ENCODE results near the gene PLAAT5. TPM values are rescaled to one million over a fixed set of nuclear protein-coding genes. Genes with fewer than 3 reads are reported as not detected.
A peak's percentile ranks its signal among the peaks of the same experiment; 100 is the strongest.

The PLAAT5 gene
- total RNA-seq, 2 donors from 2014 or later, result 0.36 TPM; not detected in 1

GRCh38 chr11:63506876-63507275 is 15.9 kb upstream of the PLAAT5 start:
- Mint-ChIP-seq H3K4me3 (peak overlapping the region; percentile 40), H3K27me3 (no peaks in the 10 kb centered on the region), H3K27ac (peak overlapping the region in 1 of 2 donors; percentile 66), H3K4me1 (ENCODE audit: low read depth in 2 of 2) (peaks cover 0 to 16% of the 10 kb centered on the region in 2 donors), H3K9me3 (no peaks in the 10 kb centered on the region), H3K36me3 (no peaks in the 10 kb centered on the region)
- no peak for DNase-seq (ENCODE audit: low spot score)
- ATAC-seq, result no peak

DNA sequence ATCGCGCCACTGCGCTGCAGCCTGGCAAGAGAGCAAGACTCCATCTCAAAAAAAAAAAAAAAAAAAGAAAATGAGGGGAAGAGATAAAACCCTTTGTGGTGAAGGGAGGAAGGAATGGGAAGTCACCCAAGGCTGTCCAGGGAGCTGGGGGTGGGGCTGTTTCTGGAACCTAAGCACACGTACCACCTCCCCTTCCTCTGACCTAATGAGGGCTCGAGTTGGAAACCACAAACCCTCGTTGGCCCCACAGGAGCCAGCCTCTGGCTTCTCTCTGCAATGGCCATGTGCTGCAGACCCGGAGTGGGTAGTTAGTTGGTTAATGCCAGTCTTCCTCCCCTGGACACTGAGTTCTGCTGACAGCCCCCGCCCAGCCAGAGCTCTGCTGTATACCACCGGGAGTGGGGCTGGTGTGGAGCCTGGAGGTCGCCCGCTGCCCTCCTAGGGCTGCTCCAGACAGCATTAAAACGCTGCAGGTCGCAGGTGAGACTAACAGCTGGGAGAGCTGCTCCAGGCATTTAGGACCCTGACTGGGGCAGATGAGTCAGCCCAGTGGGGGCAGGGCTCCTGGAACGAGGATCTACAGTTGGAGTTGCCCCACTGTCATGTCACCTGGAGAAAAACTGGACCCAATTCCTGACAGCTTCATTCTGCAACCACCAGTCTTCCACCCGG is 15.0 kb upstream of the PLAAT5 start, which contains the start of gene LGALS12:
TSS of gene LGALS12 (plus strand) at position 228 of the 672 bp plus-strand sequence. CDS start at position 603, 375 bp downstream.
- no peaks in the 10 kb centered on the region for H3K36me3 Mint-ChIP-seq
- peak within 1 kb of the TSS; percentile 40 for H3K4me3 Mint-ChIP-seq
- peaks cover 0 to 16% of the 10 kb centered on the region in 2 donors for H3K4me1 Mint-ChIP-seq (ENCODE audit: low read depth in 2 of 2)
- no peaks in the 10 kb centered on the region for H3K27me3 Mint-ChIP-seq
- ATAC-seq (peak; percentile 27 to 43), DNase-seq (ENCODE audit: low spot score) (no peak)
- no peaks in the 10 kb centered on the region for H3K9me3 Mint-ChIP-seq
- H3K27ac Mint-ChIP-seq, result peak within 1 kb of the TSS in 1 of 2 donors; percentile 66

DNA sequence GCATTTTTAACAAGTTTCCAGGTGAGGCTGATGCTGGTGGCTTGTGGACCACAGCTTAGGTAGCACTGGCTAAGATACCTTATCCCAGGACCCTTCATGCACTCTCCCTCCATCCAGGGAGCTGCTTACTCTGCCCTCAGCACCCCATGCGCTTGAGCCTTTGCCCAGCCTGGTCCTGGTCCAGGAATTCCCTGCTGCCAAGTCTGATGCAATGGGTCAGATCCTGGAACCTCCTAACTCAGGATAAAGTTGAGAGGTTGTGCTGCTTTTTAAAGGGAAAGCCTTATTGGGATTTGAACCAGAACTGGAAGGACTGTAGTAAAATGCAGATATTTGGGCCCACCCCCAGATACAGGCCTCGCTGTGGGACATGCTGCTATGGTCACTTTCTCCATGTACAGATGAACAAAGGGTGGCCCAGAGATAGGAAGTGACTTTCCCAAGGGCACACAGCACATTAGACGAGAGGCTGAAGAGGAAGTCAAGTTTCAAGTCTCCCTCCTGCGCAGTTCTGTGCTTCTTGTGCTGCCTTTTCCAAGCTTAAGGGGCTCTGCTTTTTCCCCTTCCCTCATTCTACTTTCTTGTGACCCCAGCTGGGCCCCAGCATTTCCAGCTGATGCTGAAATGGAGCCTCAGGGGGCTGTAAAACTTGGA is 14.1 kb upstream of the PLAAT5 start:
- DNase-seq (ENCODE audit: low spot score), result no peak
- H3K4me3 Mint-ChIP-seq, result no peak overlapping the region
- H3K27ac Mint-ChIP-seq, result no peak overlapping the region
- peaks cover 7% of the 10 kb centered on the region for H3K36me3 Mint-ChIP-seq
- no peaks in the 10 kb centered on the region for H3K27me3 Mint-ChIP-seq
- H3K4me1 Mint-ChIP-seq (ENCODE audit: low read depth in 2 of 2), result peaks cover 0 to 16% of the 10 kb centered on the region in 2 donors
- no peak for ATAC-seq
- no peaks in the 10 kb centered on the region for H3K9me3 Mint-ChIP-seq

DNA sequence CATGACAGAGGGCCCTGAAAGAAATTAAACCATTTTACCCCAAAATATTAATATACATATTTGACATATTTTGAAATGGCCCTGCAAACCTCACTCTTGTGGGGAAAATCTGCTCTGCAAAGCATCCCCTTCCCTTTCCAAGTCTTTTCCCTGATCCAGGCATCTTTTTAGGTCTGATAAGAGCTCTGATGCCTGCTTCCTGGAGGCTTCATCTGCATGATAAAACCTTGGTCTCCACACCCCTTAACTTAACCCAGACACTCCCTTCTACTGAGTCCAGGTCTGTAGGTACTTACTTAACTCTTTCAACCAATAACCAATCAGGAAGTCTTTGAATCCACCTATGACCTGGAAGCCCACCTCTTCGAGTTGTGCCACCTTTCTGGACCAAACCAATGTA is 13.1 kb upstream of the PLAAT5 start:
- Mint-ChIP-seq H3K27ac (no peak overlapping the region), H3K9me3 (peaks cover 3% of the 10 kb centered on the region), H3K27me3 (no peaks in the 10 kb centered on the region), H3K4me1 (ENCODE audit: low read depth in 2 of 2) (peaks cover 0 to 16% of the 10 kb centered on the region in 2 donors), H3K4me3 (no peak overlapping the region), H3K36me3 (peaks cover 14% of the 10 kb centered on the region)
- ATAC-seq (no peak), DNase-seq (ENCODE audit: low spot score) (no peak)

DNA sequence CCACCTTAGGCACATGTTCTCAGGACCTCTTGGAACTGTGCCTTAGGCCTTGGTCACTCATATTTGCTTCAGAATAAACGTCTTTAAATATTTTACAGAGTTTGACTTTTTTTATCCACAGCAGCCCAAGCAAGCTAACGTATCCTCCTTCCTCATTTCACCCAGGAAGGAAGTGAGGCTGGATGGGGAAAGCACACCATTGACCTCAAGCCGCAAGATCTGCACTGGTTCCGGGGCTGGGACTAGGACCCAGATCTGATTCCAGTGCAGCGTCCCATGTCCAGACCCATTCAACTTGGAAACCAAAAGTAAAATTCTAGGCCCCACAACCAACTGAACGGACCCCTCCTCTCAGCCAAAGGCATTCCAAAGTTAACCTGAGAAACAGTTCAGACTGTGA is 12.5 kb upstream of the PLAAT5 start:
- no peaks in the 10 kb centered on the region for H3K27me3 Mint-ChIP-seq
- ATAC-seq, result no peak
- DNase-seq (ENCODE audit: low spot score), result no peak
- peaks cover 14% of the 10 kb centered on the region for H3K36me3 Mint-ChIP-seq
- H3K27ac Mint-ChIP-seq, result no peak overlapping the region
- peaks cover 3% of the 10 kb centered on the region for H3K9me3 Mint-ChIP-seq
- H3K4me3 Mint-ChIP-seq, result no peak overlapping the region
- H3K4me1 Mint-ChIP-seq (ENCODE audit: low read depth in 2 of 2), result peaks cover 0 to 16% of the 10 kb centered on the region in 2 donors

DNA sequence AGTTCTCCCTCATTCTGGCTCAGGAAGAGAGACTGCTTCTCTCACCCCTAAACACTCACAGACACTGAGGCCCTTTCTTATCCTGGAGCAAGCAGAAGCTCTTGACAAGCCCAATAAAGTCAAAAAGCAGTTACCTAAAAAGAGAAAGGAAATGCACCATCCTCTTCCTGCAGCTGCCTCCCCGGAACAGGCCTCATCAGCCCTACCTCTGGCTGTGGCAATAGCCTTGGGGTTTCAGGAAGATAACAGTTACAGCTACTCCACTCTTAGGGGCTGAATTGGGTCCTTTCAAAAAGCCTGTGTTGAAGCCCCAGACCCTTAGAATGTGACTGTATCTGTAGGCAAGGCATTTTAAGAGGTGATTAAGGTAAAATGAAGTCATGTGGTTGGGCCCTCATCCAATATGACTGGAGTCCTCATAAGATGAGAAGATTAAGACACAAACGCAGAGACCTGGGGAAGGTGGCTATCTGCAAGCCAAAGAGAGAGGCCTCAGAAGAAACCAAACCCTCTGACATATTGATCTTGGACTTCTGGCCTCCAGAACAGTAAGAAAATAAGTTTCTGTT is 11.4 kb upstream of the PLAAT5 start:
- ATAC-seq (no peak), DNase-seq (ENCODE audit: low spot score) (no peak)
- H3K27ac Mint-ChIP-seq, result peak overlapping the region in 1 of 2 donors; percentile 54
- H3K36me3 Mint-ChIP-seq, result peaks cover 14% of the 10 kb centered on the region
- peaks cover 3% of the 10 kb centered on the region for H3K9me3 Mint-ChIP-seq
- peaks cover 0 to 2% of the 10 kb centered on the region in 2 donors for H3K27me3 Mint-ChIP-seq
- H3K4me1 Mint-ChIP-seq (ENCODE audit: low read depth in 2 of 2), result peaks cover 0 to 15% of the 10 kb centered on the region in 2 donors
- no peak overlapping the region for H3K4me3 Mint-ChIP-seq

GRCh38 chr11:63501236-63501635 is 10.3 kb upstream of the PLAAT5 start:
- H3K4me3 Mint-ChIP-seq, result no peak overlapping the region
- H3K27ac Mint-ChIP-seq, result no peak overlapping the region
- H3K9me3 Mint-ChIP-seq, result peaks cover 3% of the 10 kb centered on the region
- H3K36me3 Mint-ChIP-seq, result peaks cover 14% of the 10 kb centered on the region
- ATAC-seq (no peak), DNase-seq (ENCODE audit: low spot score) (no peak)
- peaks cover 8 to 10% of the 10 kb centered on the region in 2 donors for H3K27me3 Mint-ChIP-seq
- peaks cover 0 to 7% of the 10 kb centered on the region in 2 donors for H3K4me1 Mint-ChIP-seq (ENCODE audit: low read depth in 2 of 2)

GRCh38 chr11:63499874-63500273 is 8.9 kb upstream of the PLAAT5 start:
- DNase-seq (ENCODE audit: low spot score) (no peak), ATAC-seq (no peak)
- peaks cover 14% of the 10 kb centered on the region for H3K36me3 Mint-ChIP-seq
- H3K27ac Mint-ChIP-seq, result no peak overlapping the region
- H3K9me3 Mint-ChIP-seq, result peaks cover 3% of the 10 kb centered on the region
- no peak overlapping the region for H3K4me3 Mint-ChIP-seq
- peaks cover 10 to 11% of the 10 kb centered on the region in 2 donors for H3K27me3 Mint-ChIP-seq
- peaks cover 0 to 4% of the 10 kb centered on the region in 2 donors for H3K4me1 Mint-ChIP-seq (ENCODE audit: low read depth in 2 of 2)

GRCh38 chr11:63494975-63495374 is 4.0 kb upstream of the PLAAT5 start:
- Mint-ChIP-seq H3K27me3 (peaks cover 22 to 28% of the 10 kb centered on the region in 2 donors), H3K4me1 (ENCODE audit: low read depth in 2 of 2) (peaks cover 6 to 16% of the 10 kb centered on the region in 2 donors), H3K27ac (no peak overlapping the region), H3K36me3 (peaks cover 6% of the 10 kb centered on the region), H3K4me3 (no peak overlapping the region), H3K9me3 (peaks cover 3% of the 10 kb centered on the region)
- no peak for ATAC-seq
- no peak for DNase-seq (ENCODE audit: low spot score)

DNA sequence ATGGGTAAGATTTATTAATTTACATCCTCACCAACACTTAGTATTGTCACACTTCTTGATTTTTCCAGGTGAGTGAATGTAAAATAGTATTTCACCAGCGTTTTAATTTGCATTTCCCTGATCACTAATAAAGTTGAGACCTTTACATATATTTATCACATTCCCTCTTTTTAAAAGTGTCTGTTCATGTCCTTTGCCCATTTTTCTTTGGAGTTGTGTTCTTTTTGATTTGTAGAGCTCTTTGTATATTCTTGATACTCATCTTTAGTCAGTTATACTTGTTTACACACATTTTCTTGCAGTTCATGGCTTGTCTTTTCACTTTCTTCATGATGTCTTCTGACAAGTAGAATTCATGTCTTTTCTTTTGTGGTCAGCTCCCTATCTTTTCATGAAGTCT is 2.2 kb upstream of the PLAAT5 start:
- ATAC-seq (no peak), DNase-seq (ENCODE audit: low spot score) (no peak)
- Mint-ChIP-seq H3K4me1 (ENCODE audit: low read depth in 2 of 2) (peaks cover 6 to 16% of the 10 kb centered on the region in 2 donors), H3K27ac (no peak overlapping the region), H3K4me3 (no peak overlapping the region), H3K9me3 (no peaks in the 10 kb centered on the region), H3K27me3 (peaks cover 22 to 28% of the 10 kb centered on the region in 2 donors), H3K36me3 (no peaks in the 10 kb centered on the region)

- DNase-seq (ENCODE audit: low spot score), result no peak
- no peak for ATAC-seq
- H3K9me3 Mint-ChIP-seq, result no peaks in the 10 kb centered on the region
- H3K4me3 Mint-ChIP-seq, result peak overlapping the region; percentile 73
- H3K36me3 Mint-ChIP-seq, result no peaks in the 10 kb centered on the region
- H3K27ac Mint-ChIP-seq, result peak overlapping the region in 1 of 2 donors; percentile 16
- peaks cover 20 to 28% of the 10 kb centered on the region in 2 donors for H3K27me3 Mint-ChIP-seq
- peaks cover 6 to 16% of the 10 kb centered on the region in 2 donors for H3K4me1 Mint-ChIP-seq (ENCODE audit: low read depth in 2 of 2)
Observed at GRCh38 chr11:63492441-63492840, 1.5 kb upstream of the PLAAT5 start.

DNA sequence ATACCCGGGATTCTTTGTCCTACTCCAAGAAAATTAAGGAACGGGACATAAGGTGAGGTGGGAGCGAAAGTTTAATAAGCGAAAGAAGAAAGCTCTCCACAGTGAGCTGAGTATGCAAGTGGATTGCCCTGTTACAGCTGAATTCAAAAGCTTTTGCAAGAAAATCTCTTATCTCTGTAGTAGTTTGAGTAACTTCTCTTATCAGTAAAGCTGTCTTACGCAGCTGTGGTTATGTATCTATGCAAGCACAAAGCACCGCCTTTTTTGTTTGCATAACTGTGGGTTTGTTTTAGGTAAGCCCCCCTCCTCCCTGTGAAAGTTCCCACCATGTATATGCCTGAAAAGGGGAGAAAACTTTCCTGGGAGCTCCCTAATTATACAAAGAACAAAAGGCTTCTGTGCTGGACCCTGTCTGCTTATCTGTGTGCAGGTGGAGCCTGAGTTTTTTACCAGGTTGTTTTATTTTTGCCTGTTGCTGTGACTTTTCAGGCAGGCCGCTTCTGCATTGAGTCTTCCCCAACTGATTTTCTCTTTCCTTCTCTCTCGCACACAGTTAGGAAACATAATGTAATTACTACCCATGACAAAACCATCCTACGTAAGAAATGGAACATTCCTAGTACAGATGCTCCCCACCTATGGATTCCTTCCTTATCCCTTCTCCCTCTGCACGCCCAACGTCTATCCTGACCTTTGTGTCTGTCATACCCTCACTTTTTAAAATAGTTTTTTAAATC is 837 bp upstream of the PLAAT5 start:
- no peak for DNase-seq (ENCODE audit: low spot score)
- peak in 1 of 2 donors; percentile 46 for ATAC-seq
- H3K36me3 Mint-ChIP-seq, result no peaks in the 10 kb centered on the region
- H3K4me3 Mint-ChIP-seq, result peak overlapping the region; percentile 73
- H3K4me1 Mint-ChIP-seq (ENCODE audit: low read depth in 2 of 2), result peaks cover 6 to 16% of the 10 kb centered on the region in 2 donors
- peak overlapping the region in 1 of 2 donors; percentile 16 for H3K27ac Mint-ChIP-seq
- H3K9me3 Mint-ChIP-seq, result no peaks in the 10 kb centered on the region
- H3K27me3 Mint-ChIP-seq, result peaks cover 16 to 23% of the 10 kb centered on the region in 2 donors

DNA sequence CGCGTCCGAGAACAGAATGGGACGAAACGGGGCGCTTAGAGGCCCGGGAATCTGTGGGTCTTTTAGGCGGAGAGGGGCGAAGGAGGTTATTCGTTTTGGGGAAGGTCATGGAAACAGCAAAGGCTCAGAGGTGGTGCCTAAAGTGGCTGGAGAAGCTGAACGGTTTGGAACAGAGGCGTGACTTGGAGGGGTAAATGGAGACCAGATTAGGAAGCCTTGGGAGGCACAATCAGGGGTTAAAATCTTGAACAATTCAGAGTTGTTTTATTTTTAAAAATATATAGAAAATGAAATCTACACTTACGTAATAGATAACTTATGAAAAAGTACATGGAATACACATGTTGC is 247 bp upstream of the PLAAT5 start:
- no peak for DNase-seq (ENCODE audit: low spot score)
- Mint-ChIP-seq H3K27ac (no peak overlapping the region), H3K9me3 (no peaks in the 10 kb centered on the region), H3K4me3 (peak overlapping the region; percentile 73), H3K4me1 (ENCODE audit: low read depth in 2 of 2) (peaks cover 6 to 16% of the 10 kb centered on the region in 2 donors), H3K27me3 (peaks cover 13 to 17% of the 10 kb centered on the region in 2 donors), H3K36me3 (no peaks in the 10 kb centered on the region)
- ATAC-seq, result no peak

Data from natural killer cell treated with Interleukin-12 subunit alpha and Interleukin-12 subunit beta and Interleukin-15 and Interleukin-18, amount 100 ng/mL, for 72 hours (primary cell).